ENCODE measurements around the gene HACD3. TPM values are rescaled to one million over a fixed set of nuclear protein-coding genes. Genes with fewer than 3 reads are reported as not detected.
"Not testable (repeated sequence)": the region's sequence is repeated elsewhere in the genome, so short reads cannot be mapped to it uniquely, and the experiment has no call there.

HACD3 gene
- total RNA-seq, 2 donors from 2014 or later: 39.3 to 49.6 TPM

DNA sequence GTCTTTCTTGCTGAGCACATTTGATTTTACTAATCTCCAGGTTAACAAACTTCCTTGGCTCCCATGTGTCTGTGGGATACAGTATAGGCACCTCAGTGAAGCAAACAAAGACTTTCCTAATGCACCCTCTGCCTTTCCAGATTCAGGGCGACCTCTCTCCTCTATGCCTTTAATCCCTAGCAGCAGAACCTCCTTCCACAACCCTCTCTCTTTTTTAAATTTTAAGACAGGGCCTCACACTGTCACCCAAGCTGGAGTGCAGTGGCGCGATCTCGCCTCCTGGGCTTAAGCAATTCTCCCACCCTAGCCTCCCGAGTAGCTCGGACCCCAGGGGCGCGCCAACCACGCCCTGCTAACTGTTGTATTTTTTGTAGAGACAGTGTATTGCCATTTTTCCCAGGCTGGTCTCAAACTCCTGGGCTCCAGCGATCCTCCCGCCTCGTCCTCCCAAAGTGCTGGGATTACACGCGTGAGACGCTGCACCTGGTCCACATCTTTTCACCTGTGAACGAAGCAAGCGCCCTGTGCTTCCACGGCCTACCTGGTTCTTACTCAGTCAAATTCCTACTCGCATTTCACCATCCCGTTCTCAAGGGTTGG lies 1.7 kb upstream of the HACD3 start:
- no peak for ATAC-seq
- H3K27me3 Mint-ChIP-seq: no peaks in the 10 kb centered on the region
- no peaks in the 10 kb centered on the region for H3K9me3 Mint-ChIP-seq
- no peak for DNase-seq (ENCODE audit: low spot score)
- H3K36me3 Mint-ChIP-seq: no peaks in the 10 kb centered on the region
- peaks cover 18 to 21% of the 10 kb centered on the region in 2 donors for H3K4me1 Mint-ChIP-seq (ENCODE audit: low read depth in 2 of 2)
- H3K4me3 Mint-ChIP-seq: no peak overlapping the region
- H3K27ac Mint-ChIP-seq: no peak overlapping the region

DNA sequence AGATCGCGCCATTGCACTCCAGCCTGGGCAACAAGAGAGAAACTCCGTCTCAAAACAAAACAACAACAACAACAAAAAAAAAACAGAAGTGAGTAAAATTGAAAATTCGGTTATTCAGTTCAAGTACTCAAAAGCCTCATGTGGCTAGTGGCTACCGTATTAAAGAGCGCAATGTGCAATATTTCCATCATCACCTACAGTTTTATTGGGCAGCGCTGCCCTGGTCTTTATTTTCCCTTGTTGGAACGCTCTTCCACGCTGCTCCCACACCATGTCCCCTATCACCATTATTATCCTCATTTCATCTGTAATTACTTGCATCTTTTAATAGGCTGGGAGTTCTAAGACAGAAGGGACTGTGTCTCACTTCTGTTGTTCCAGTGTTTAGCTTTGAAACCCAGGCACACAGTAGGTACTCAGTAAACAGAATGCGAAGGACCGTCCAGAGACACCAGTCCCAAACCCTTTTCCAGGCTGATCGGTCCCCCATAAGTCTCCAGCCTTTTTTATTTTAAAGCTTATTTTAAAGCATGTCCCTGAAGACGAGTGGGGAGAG lies 423 bp upstream of the HACD3 start:
- peak in 1 of 2 donors; percentile 34 for ATAC-seq
- no peaks in the 10 kb centered on the region for H3K36me3 Mint-ChIP-seq
- peak overlapping the region; percentile 75 to 91 for H3K27ac Mint-ChIP-seq
- H3K4me1 Mint-ChIP-seq (ENCODE audit: low read depth in 2 of 2): peaks cover 26 to 30% of the 10 kb centered on the region in 2 donors
- H3K4me3 Mint-ChIP-seq: peak overlapping the region; percentile 96
- no peaks in the 10 kb centered on the region for H3K9me3 Mint-ChIP-seq
- DNase-seq (ENCODE audit: low spot score): no peak
- no peaks in the 10 kb centered on the region for H3K27me3 Mint-ChIP-seq

DNA sequence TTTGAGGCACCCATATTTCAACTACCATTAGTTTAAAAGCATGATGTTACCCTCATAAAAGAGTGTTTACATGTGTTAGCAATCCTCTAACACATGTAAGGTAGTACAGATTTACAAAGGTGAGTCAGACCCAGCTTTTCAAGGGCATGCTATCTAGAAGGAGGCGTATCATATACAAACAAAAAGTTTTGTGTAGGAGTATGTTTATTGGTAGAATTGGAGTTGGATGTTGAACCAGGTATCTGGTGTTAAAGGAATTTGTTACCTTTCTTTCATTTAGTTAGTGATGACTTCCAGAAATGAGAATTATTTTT lies 2.4 kb downstream of the HACD3 start:
- H3K4me1 Mint-ChIP-seq (ENCODE audit: low read depth in 2 of 2): peaks cover 31 to 33% of the 10 kb centered on the region in 2 donors
- no peaks in the 10 kb centered on the region for H3K9me3 Mint-ChIP-seq
- peak overlapping the region; percentile 19 for H3K4me3 Mint-ChIP-seq
- H3K36me3 Mint-ChIP-seq: no peaks in the 10 kb centered on the region
- ATAC-seq (no peak), DNase-seq (ENCODE audit: low spot score) (no peak)
- peak overlapping the region in 1 of 2 donors; percentile 16 for H3K27ac Mint-ChIP-seq
- no peaks in the 10 kb centered on the region for H3K27me3 Mint-ChIP-seq

DNA sequence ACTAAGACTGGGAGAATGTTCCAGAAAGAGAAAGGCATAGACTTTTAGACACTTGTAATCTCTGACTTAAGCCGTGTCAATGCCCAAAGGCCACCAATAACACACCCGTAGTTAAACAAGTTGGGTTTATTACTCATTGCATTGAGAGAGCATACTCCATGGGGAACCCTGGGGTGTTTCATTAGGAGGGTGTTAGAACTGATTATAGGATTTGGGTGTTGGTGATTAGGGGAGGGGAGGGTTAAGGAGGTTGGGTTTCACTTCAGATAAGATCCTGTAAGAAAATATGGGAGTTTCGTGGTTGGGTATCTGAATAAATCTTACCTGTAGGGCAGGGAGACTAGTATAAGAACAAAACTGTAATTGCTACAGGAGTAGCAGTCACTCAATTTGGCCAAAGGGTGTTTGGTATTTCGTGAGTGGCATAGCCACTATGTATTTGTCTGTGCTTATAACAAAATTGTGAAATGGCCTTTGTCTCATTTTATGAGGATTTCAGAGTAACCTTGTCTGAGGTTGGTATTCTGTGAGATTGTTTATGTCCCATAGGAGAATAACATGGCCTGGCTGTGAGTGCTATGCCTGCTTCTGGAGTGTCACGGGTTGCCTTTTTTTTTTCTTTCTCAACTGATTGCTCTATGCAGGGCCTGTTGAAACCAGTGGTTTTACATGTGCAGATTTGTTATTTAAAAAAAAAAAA lies 2.9 kb downstream of the HACD3 start:
- Mint-ChIP-seq H3K4me1 (ENCODE audit: low read depth in 2 of 2) (peaks cover 31 to 33% of the 10 kb centered on the region in 2 donors), H3K9me3 (no peaks in the 10 kb centered on the region), H3K4me3 (peak overlapping the region; percentile 19), H3K27me3 (no peaks in the 10 kb centered on the region), H3K36me3 (no peaks in the 10 kb centered on the region), H3K27ac (peak overlapping the region in 1 of 2 donors; percentile 16)
- DNase-seq (ENCODE audit: low spot score) (no peak), ATAC-seq (no peak)

DNA sequence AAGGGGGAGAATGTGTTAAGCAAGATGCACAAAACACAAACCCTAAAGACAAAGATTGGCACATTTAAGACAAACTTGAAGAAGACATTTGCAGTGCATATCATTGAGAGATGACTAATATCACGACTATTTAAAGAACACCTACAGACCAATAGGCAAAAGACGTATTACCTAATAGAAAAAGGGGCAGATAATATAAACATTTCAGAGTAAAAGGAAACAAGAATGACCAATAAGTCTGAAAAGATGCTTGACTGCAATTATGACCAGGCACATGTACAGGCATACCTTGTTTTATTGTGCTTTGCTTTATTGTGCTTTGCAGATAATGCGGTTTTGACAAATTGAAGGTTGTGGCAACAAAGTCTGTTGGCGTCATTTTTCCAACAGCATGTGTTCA lies 4.9 kb downstream of the HACD3 start:
- no peaks in the 10 kb centered on the region for H3K9me3 Mint-ChIP-seq
- H3K4me3 Mint-ChIP-seq: no peak overlapping the region
- H3K27me3 Mint-ChIP-seq: no peaks in the 10 kb centered on the region
- H3K36me3 Mint-ChIP-seq: no peaks in the 10 kb centered on the region
- H3K4me1 Mint-ChIP-seq (ENCODE audit: low read depth in 2 of 2): peaks cover 27% of the 10 kb centered on the region in 2 donors
- no peak for DNase-seq (ENCODE audit: low spot score)
- no peak overlapping the region for H3K27ac Mint-ChIP-seq
- no peak for ATAC-seq

DNA sequence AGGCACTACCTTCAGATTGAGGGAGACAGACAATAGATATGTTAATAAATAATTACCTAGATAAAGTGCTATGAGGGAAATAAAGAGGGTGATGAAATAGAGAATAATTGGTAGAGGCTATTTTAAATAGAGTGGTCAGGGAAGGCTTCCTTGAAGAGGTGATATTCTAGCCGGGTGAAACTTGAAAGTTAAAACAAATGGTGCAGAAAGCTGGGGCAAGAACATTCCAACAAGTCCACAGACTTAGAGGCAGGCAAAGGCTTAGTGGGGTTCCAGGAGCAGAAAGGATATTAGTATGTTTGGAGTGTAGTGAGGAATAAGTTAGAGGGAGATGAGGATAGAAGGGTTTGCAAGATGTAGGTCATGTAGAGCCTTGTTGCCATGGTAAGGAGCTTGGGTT lies 10.1 kb downstream of the HACD3 start:
- no peak overlapping the region for H3K27ac Mint-ChIP-seq
- H3K4me1 Mint-ChIP-seq (ENCODE audit: low read depth in 2 of 2): peaks cover 7 to 14% of the 10 kb centered on the region in 2 donors
- ATAC-seq (no peak), DNase-seq (ENCODE audit: low spot score) (no peak)
- H3K27me3 Mint-ChIP-seq: no peaks in the 10 kb centered on the region
- H3K36me3 Mint-ChIP-seq: no peaks in the 10 kb centered on the region
- no peaks in the 10 kb centered on the region for H3K9me3 Mint-ChIP-seq
- H3K4me3 Mint-ChIP-seq: no peak overlapping the region

DNA sequence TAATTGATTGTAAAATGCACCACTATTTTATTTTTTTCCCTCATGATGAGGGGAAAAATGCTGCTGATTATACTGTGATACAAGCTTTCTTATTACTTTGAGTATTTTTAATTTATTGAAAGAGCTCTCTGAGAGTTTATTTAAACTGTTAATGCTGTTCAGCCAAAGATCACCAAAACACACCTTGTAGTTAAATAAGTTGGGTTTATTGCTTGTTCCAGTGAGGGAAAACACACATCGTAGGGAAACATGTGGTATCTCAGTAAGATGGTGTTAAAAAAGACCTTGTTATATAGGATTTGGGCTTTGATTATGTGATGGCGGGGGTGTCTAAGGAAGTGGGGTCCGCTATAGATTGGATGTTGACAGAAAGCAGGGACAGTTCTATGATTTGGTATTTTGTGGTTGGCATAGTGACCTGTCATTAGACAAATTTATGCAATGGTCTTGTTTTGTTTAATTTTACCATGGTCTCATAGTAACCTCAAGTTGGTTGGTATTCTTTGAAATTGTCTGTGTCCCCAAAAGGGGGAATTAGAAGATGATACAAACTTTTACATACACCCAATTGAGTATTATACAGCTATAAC lies 11.1 kb downstream of the HACD3 start:
- ATAC-seq (no peak), DNase-seq (ENCODE audit: low spot score) (no peak)
- no peaks in the 10 kb centered on the region for H3K36me3 Mint-ChIP-seq
- peaks cover 7 to 10% of the 10 kb centered on the region in 2 donors for H3K4me1 Mint-ChIP-seq (ENCODE audit: low read depth in 2 of 2)
- H3K4me3 Mint-ChIP-seq: no peak overlapping the region
- H3K27me3 Mint-ChIP-seq: no peaks in the 10 kb centered on the region
- H3K9me3 Mint-ChIP-seq: no peaks in the 10 kb centered on the region
- H3K27ac Mint-ChIP-seq: no peak overlapping the region

DNA sequence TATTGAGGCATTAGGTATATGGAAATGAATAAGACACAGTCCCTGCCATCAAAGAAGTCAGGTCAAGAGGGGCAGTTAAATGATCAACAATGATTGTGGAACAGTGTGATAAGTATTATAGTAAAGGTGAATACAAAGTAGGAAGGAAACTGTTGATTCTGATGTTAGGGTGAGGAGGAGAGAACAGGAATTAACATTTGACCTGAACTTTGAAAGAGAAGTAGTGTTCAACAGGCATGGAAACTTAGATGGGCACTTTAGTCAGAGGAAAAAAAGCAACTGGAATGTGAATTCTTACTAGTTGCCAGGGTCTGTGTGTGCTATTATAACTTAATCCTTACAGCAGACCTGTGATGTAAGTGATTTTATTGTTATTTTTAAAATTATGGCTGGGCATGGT lies 17.6 kb downstream of the HACD3 start:
- Mint-ChIP-seq H3K36me3 (no peaks in the 10 kb centered on the region), H3K4me3 (no peak overlapping the region), H3K27ac (peak overlapping the region in 1 of 2 donors; percentile 6), H3K27me3 (no peaks in the 10 kb centered on the region), H3K9me3 (no peaks in the 10 kb centered on the region), H3K4me1 (ENCODE audit: low read depth in 2 of 2) (peaks cover 14% of the 10 kb centered on the region in 2 donors)
- ATAC-seq (no peak), DNase-seq (ENCODE audit: low spot score) (no peak)

DNA sequence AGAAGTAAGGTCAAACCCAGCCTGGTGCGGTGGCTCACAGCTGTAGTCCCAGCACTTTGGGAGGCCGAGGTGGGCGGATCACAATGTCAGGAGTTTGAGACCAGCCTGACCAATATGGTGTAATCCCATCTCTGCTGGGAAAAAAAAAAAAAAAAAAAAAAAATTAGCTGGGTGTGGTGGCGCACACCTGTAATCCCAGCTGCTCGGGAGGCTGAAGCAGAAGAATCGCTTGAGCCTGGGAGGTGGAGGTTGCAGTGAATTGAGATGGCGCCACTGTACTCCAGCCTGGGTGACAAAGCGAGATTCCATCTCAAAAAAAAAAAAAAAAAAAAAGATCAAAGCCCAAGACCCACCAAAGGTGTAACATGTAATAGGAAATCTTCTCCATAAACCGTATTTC lies 19.0 kb downstream of the HACD3 start:
- DNase-seq (ENCODE audit: low spot score); H3K36me3 Mint-ChIP-seq; ATAC-seq; H3K4me3 Mint-ChIP-seq; H3K27me3 Mint-ChIP-seq; H3K27ac Mint-ChIP-seq; H3K9me3 Mint-ChIP-seq: not testable (repeated sequence)
- H3K4me1 Mint-ChIP-seq (ENCODE audit: low read depth in 2 of 2): peaks cover 14% of the 10 kb centered on the region in 2 donors

DNA sequence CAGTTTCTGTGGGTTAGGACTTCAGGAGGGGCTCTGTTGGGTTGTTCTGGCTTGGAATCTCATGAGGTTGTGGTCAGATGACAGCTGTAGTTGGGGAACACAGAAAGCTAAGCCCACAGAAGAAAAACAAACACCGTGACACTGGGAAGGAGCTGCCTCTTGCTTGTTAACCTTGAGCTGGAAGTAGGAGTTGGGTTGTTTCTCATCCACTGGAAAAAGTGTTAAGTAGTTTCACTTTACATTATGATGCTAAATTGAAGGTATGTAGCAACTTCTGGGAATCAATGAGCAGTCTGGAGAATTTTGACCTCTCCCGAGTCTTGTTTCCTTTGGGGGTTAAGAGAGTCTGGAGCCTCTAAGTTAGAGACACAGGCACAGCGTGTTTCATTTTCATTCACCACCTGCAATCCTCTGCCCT lies 20.4 kb downstream of the HACD3 start:
- Mint-ChIP-seq H3K27ac (no peak overlapping the region), H3K36me3 (peaks cover 4% of the 10 kb centered on the region), H3K4me1 (ENCODE audit: low read depth in 2 of 2) (peaks cover 14% of the 10 kb centered on the region in 2 donors), H3K9me3 (no peaks in the 10 kb centered on the region), H3K4me3 (no peak overlapping the region), H3K27me3 (no peaks in the 10 kb centered on the region)
- ATAC-seq: no peak
- no peak for DNase-seq (ENCODE audit: low spot score)

DNA sequence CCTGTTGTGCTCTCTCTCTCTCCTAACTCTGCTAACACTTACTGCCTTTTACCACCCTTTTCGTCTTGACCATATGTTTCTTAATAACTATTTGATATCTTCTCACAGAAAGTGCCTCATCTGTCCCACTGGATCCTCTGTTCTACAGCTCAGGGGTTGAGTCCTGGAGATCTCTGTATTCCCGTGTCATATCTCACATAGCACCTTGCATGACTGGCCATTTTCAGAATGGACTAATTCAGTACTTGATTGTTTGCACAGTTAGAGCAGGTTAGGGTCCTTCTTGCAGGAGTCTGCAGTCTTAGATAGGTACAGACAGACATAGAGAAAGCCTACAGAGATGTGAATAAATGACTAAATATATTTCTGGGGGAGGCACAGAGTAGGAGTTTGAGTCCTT lies 20.9 kb downstream of the HACD3 start:
- H3K27me3 Mint-ChIP-seq: no peaks in the 10 kb centered on the region
- no peak for DNase-seq (ENCODE audit: low spot score)
- H3K4me3 Mint-ChIP-seq: no peak overlapping the region
- H3K36me3 Mint-ChIP-seq: peaks cover 4% of the 10 kb centered on the region
- H3K4me1 Mint-ChIP-seq (ENCODE audit: low read depth in 2 of 2): peaks cover 14% of the 10 kb centered on the region in 2 donors
- peak overlapping the region in 1 of 2 donors; percentile 7 for H3K27ac Mint-ChIP-seq
- no peak for ATAC-seq
- H3K9me3 Mint-ChIP-seq: no peaks in the 10 kb centered on the region

DNA sequence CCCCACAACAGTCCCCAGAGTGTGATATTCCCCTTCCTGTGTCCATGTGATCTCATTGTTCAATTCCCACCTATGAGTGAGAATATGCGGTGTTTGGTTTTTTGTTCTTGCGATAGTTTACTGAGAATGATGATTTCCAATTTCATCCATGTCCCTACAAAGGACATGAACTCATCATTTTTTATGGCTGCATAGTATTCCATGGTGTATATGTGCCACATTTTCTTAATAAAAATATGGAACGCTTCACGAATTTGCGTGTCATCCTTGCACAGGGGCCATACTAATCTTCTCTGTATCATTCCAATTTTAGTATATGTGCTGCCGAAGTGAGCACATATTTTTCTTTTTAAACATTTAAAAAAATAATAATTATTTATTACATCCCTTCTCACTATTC lies 22.6 kb downstream of the HACD3 start:
- H3K9me3 Mint-ChIP-seq; ATAC-seq; H3K36me3 Mint-ChIP-seq; H3K27me3 Mint-ChIP-seq; H3K4me3 Mint-ChIP-seq; H3K27ac Mint-ChIP-seq; DNase-seq (ENCODE audit: low spot score): not testable (repeated sequence)
- H3K4me1 Mint-ChIP-seq (ENCODE audit: low read depth in 2 of 2): peaks cover 10 to 12% of the 10 kb centered on the region in 2 donors

DNA sequence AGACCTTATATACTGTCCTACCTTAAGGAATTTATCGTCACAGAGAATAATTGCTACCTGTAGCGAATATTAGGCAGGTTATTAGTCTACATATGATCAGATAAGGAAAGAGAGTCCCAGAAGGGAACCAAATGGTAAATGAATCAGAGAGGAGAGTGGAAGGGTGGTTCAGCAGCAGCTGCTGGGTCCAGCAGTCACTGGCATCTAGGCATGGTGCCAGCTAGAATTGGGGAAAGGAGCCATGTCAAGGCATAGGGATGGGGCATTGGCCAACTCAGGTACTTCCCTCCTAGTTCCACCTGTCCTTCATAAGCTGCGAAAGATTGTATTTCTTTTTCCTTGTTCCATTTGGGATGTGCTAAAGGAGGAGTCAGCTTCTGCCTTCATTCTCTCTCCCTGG lies 23.4 kb downstream of the HACD3 start:
- peaks cover 4% of the 10 kb centered on the region for H3K36me3 Mint-ChIP-seq
- no peaks in the 10 kb centered on the region for H3K27me3 Mint-ChIP-seq
- no peak for ATAC-seq
- peaks cover 10 to 12% of the 10 kb centered on the region in 2 donors for H3K4me1 Mint-ChIP-seq (ENCODE audit: low read depth in 2 of 2)
- no peaks in the 10 kb centered on the region for H3K9me3 Mint-ChIP-seq
- H3K27ac Mint-ChIP-seq: no peak overlapping the region
- DNase-seq (ENCODE audit: low spot score): no peak
- H3K4me3 Mint-ChIP-seq: no peak overlapping the region

DNA sequence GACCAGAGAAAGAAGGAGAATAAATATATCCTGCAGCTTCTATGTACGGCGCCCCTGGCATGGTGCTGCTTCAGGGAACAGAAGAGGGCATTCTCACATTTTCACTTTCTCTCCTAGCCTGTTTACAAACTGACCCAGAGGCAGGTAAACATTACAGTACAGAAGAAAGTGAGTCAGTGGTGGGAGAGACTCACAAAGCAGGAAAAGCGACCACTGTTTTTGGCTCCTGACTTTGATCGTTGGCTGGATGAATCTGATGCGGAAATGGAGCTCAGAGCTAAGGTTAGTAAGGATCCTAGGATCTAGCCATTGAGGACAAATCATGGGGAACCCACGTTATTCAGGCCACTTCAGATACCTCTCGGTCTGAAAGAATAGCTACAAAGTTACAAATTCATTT lies 26.4 kb downstream of the HACD3 start:
- peaks cover 8% of the 10 kb centered on the region for H3K36me3 Mint-ChIP-seq
- no peaks in the 10 kb centered on the region for H3K4me1 Mint-ChIP-seq (ENCODE audit: low read depth in 2 of 2)
- no peaks in the 10 kb centered on the region for H3K9me3 Mint-ChIP-seq
- H3K4me3 Mint-ChIP-seq: no peak overlapping the region
- no peaks in the 10 kb centered on the region for H3K27me3 Mint-ChIP-seq
- DNase-seq (ENCODE audit: low spot score) (no peak), ATAC-seq (no peak)
- no peak overlapping the region for H3K27ac Mint-ChIP-seq

All from natural killer cell treated with Interleukin-12 subunit alpha and Interleukin-12 subunit beta and Interleukin-15 and Interleukin-18, amount 100 ng/mL, for 72 hours (primary cell).